Activated CD8-positive, alpha-beta memory T cell treated with anti-CD3 and anti-CD28 coated beads for 1 hour (primary cell): Measurements from ENCODE around the gene TMEM179B.
"Not testable (repeated sequence)": the region's sequence is repeated elsewhere in the genome, so short reads cannot be mapped to it uniquely, and the experiment has no call there.

Experiments
- DNase-seq, 2 donors: peaks; one replicate each; pipeline ENCODE4 v3.0.0-alpha.2; 2020; ENCODE audit warnings: low read depth in 1 of 2; ENCODE audit errors: extremely low read depth in 1 of 2

TMEM179B gene

DNA sequence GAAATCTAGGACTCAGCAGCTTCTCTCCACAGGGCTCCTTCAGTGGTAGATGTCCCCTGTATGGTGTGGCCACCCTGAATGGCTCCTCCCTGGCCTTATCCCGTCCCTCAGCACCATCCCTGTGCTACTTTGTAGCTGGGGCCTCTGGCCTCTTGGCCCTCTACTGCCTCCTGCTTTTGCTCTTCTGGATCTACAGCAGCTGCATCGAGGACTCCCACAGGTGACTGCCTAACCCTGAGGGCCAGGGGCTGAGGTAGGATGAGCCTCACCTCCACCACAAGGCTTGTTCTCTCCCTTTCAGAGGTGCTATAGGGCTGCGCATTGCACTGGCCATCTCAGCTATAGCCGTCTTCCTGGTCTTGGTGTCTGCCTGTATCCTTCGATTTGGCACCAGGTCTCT lies 1.8 kb downstream of the TMEM179B start:
- DNase-seq = no peak

DNA sequence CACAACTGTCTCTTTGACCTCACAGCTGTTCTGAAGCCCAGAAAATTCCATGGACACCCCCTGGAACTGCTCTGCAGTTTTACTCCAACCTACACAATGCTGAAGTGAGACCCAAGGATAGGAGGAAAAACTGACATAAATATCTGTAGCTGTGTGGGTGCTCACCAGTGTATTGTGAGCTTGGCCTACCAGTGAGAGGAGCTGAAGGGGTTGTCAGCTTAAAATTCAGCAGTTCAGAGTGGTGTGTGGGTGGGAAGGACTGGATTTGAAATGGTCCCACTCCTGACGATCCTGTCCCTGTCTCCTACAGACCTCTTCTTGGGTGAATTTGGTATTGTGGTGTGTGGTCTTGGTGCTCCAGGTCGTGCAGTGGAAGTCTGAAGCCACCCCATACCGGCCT lies 2.4 kb downstream of the TMEM179B start:
- DNase-seq = no peak

DNA sequence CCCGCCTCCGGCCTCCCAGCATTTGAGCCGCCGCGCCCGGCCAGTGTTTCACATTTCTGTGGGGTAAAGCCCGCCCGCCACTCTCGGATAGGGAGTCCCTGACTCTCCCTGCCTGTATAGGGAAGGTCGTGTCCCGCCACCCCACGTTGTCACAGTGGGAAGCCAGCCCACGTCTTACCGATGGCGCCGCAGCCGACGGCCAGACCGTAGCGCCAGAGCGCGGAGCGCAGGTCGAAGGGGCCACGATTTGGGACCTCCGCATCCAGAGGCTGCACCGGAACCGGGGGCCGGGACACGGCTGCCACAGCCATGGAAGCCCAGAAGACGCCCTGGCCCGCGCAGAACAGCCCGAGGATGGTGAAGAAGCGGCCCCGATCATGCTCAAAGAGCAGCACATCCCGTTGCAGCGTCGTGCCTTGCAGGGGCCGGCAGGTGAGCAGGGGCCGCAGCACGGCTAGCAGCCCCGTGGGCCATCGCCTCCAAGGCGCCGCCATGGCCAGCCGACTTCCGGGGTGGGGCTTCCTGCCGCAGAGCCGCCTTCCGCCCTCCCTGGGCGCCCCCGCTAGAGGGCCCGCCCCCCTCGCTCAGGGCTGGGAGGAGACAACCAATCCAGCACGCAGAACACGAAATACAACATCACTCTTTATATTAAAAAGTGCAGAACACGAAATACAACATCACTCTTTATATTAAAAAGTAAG lies 4.4 kb downstream of the TMEM179B start, which contains the start of gene TMEM223:
TMEM223 (minus strand) TSS at position 506 of the 701 bp plus-strand sequence; CDS start at position 494, 12 bp downstream.
- DNase-seq = peak; percentile 52 to 88

DNA sequence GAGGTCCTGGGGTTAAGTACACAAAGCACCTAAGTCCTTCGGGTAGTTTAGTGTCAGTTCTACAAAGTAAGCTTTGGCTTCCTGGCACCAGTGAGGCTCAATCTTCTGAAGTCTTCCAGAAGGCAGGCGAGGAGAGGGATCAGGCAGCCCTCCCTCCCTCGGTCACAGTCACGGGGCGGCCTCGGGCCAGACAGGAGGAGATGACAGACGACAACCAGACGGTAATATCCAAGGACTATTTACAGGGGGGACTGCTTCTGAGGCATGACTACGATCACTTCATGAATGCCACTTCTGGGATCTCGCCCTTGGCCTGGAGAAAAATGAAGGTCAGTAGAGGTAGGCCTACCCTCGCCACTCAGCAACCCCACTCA lies 5.0 kb downstream of the TMEM179B start:
- DNase-seq = no peak

DNA sequence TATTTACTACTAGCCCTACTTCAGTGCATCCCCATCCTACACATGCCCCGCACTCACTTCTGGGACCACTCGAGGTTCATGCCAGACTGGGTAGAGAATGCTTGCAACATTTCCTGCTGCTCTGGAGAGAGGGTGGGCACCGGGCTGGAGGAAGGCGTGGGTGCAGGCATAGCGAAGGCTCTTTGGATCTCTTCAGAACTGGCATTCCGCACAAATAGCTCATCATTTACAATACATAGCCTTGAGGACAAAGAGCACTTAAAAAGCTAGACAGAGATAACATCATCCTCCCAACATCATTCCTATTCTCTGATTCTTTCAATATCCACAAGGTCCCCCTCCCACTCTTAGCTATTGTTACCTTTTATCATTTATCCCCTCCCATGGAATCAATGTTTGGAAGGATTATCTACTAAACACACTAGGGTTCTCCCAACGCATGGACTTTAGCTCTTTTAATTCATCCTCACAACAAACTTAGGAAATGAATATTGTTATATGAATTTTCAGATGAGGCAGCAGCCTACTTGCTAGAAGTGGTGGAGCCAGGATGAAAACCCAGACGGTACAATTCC lies 7.1 kb downstream of the TMEM179B start:
- DNase-seq = no peak

DNA sequence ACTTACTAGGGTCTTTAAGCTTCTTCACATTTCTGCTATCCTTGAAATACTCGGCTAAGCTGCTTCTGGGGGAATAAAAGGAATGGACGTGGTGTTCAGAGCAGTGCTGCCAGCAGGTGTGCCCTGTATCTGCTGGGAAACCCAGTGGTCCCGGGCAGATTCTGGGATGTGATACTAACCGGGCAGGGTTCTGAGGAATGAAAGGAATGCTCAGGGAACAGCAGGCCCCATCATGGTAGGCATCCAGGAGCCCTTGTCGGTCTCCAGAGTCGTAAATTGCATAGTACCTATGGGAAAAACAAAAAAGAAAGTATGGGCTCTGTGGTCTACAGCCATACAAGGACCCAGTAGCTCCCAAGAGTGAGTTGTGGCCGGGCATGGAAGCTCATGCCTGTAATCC lies 9.1 kb downstream of the TMEM179B start:
- DNase-seq = no peak

DNA sequence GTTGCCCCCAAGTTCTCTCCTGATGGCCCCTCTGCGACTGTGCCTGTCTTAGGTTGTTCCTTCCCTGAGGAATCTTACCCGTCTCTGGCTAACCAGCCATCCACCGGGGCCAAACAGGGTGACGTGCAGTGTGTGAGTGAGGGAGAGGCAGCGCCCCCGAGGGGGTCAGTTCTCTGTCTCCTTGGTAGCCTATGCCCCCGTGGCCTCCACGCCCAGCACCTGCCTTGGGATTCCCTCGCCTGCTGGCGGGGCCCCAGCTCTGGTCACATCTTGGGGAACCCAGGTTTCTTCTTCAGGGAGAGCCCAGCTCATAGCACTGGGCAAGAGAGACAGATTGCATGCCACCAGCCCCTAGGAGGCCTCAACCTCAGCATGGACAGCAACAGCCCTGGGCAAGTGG lies 12.3 kb downstream of the TMEM179B start:
- no peak for DNase-seq

DNA sequence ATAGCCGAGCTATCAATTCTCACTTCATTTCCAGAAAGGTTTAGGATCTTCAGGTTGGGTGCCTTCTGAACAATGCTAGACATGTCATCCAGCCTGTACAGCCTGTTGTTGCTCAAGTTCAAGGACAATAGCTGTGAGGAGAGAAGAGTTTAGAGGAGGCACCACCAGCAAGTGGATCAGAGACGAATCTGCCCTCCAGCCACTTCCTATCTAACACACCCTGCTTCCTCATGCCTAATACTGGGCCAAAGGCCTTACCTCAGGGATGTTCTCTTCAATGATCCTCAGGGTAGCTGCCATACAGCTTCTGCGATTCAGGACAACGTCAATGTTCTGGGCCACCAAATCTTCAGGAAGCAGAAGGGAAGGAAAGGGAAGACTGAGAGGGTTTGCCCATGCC lies 13.9 kb downstream of the TMEM179B start:
- no peak for DNase-seq

DNA sequence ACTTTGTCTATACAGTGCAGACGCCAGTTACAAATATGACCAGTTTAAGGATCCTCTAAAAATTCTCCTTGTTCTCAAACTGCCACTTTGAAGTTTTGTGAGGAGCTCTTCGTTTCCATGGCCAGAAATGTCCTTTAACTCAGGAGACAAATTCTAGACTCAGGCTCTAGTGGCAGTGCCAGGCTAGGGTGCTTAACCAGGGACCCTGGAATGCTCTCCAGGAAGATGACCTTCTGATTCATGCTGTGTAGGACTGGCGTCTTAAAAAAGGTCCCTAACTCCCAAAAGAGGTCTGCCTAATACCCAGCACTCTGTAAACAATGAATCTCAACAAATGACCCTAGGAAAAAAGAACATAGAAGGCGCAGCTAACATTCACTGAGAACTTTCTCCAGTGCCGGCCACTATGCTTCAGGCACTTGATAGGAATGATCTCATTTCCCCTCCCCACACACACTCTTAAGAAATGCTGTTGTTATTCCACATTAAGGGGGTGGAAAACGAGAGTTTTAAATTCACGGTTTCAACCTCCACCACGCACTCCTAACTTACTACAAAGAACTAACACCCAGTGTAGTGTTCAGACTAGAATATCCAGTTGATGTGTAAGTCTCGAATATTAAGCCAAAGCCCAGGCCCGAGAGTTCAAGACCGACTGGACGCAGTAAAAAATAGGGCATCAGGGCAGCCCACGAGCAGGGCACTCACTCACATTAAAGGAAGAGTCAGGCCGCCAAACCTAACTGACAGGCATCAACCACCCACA lies 17.3 kb downstream of the TMEM179B start:
- DNase-seq = no peak

DNA sequence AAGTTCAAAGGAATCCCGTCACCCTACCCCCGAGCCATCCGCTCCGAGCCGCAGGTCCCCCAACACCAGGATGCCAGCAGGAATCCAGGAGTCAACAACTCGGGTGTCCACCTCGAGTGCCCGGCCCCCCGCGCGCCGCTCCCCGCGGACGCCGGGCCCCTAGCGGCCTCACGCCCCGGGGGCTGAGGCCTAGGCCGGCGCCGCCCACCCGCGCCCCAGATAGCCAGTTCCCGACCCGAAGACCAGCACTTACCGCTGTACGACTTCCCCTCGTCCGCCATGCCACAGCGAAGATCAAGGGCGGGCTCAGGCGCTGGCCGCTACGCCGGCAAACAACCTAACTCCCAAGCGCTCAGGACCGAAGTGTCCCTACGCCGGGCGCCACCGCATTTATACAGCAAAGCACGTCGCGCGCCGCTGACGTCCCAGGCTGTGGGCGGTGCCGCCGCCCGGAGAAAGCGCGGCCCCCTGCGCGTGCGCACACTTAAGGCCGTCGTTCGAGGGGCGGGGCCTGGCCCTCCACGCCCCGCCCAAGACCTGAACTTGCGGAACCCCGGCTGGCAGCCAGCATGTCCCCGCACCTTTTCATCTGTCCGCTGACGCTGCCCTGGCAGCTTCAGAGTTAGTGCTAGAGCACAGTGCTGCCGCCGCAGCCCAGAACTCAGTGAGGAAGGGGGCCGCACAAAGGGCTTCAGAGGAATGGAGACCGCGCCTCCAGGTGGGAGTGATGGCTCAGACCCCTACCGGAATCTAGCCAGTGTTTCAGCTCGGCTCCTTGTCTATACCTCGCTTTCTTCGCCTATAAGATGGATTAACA lies 18.1 kb downstream of the TMEM179B start, which contains the start of gene NXF1:
NXF1 (minus strand) TSS at position 365 of the 817 bp plus-strand sequence; CDS start at position 281, 84 bp downstream.
- DNase-seq = peak; percentile 87 to 97

DNA sequence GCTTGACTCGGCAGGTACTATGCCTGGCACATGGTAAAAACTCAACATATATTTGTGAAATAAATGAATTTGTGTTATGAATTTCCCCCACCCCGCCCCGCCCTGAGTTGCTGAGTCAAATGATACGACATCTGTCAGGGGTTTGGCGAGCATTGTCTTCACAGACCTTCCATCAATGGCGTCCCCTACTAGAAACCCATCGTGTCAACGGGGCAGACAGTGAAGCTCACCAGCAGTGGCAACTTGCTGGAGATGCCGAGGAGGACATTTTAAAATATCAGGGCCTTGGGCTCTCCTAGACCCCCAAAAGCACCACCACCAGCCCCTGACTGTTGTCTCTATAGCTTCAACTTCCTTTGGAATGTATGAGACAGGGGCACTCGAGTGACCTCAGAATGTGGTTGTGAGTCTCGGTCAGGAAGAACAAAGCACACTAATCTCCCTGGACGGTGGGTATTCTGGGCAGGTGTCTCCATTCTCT lies 18.8 kb downstream of the TMEM179B start:
- DNase-seq = no peak

DNA sequence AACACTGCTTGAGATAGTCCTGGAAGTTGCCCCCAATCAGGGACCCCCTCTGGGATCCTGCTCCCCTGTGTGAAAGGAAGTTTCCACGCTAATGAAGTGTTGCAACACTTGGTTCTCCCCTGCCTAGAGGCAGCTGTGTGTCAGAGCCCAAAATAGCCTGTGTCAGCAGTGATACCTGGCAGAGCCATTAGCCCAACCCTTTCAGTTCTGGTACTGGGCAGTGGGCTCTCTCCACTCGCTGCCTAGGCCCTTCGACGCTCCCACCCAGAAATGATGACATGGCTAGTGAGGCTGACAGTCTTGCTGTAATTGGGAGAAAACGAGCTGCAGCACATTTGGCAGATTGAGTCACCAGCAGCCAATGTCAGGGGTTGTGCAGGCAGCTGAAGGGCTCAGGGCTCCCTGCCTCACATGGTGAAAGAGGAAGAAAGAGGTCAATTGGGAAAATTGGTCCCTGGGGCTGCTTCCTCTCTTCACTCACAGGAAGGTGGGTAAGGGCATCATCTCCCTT lies 19.5 kb downstream of the TMEM179B start:
- DNase-seq = no peak

DNA sequence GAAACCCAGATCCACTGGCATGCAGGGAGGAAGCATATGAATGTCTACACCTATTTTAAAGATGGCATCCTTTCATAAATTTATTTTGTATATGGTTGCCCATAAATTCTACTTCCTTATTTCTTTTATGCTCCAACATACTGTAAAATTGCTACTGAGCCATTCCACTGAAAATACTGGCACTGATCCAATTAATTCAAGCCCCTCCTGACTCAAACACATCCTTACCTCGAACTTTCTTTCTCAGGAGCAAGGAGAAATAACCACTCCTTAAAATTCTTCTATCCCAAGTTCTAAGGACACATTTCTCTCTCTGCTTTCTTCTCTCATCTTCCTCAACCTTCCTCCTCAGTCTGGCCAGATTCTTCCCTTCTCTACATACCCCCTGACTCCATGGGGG lies 23.5 kb downstream of the TMEM179B start:
- DNase-seq = no peak

DNA sequence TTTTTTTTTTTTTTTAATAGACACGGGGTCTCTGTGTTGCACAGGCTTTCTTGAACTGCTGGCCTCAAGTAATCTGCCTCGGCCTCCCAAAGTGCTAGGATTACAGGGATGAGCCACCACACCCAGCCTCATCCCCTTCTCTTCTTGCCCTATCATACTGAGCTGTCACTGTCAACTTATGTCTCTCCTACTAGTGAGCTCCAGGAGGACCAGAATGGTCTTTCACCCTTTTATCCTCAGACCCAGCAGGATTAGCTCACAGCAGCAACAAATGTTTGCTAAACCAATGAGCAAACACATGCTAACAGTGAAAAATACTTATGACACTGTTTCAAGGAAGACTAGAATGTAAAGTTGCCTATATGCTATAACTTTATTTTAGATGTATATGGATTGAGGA lies 24.5 kb downstream of the TMEM179B start:
- DNase-seq = no peak

DNA sequence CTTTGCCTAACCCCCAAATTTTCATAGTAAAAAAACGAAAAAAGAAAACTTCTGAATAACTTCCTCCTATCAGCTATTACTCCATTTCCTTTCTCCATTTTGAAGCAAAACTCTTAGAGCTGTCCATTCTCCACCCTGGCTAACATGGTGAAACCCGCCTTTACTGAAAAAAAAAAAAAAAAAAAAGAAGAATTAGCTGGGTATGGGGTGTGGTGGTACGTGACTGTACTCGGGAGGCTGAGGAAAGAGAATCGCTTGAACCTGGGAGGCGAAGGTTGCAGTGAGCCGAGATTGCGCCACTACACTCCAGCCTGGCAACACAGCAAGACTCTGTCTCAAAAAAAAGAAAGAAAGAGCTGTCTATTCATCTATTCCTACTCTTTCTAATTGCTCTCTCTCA lies 29.4 kb downstream of the TMEM179B start:
- no peak for DNase-seq

DNA sequence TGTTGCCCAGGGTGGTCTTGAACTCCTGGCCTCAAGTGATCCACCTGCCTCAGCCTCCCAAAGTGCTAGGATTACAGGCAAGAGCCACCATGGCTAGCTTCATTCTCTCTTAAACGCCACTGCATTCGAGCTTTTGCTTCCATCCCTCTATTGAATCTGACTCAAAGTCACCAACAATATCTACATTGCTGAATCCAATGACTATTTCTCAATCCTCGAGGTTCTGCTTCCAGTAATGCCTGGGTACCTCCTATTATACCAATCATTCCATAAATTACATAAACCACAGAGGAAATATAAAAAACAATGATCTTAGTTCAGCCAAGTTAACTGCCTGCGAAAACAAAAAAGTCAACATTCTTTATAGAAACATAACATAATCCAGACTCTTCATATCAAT lies 29.9 kb downstream of the TMEM179B start:
- no peak for DNase-seq

DNA sequence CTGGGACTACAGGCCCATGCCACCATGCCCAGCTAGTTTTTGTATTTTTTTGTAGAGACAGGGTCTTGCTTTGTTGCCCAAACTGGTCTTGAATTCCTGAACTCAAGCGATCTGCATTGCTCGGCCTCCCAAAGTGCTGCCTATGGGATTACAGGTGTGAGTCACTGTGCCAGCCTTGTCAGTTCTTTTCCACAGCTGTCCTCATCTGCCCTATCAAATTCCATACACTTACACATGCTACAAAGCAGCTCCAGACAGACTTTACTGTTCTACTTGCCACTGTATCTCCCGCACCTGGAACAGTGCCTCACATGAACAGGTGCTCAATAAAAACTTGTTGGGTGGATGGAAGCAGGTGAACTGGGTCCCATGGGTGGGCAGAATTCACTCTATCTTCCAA lies 36.5 kb downstream of the TMEM179B start:
- no peak for DNase-seq

DNA sequence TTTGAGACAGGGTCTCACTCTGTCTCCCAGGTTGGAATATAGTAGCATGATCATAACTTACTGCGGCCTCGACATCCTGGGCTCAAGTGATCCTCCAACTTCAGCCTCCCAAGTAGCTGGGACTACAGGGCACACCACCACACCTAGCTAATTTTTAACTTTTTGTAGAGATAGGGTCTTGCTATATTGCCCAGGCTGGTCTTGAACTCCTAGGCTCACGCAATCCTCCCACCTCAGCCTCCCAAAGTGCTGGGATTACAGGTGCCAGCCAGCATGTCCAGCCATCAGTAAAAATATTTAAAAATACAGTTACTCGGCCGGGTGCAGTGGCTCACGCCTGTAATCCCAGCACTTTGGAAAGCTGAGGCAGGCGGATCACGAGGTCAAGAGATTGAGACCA lies 40.9 kb downstream of the TMEM179B start:
- not testable (repeated sequence) for DNase-seq

DNA sequence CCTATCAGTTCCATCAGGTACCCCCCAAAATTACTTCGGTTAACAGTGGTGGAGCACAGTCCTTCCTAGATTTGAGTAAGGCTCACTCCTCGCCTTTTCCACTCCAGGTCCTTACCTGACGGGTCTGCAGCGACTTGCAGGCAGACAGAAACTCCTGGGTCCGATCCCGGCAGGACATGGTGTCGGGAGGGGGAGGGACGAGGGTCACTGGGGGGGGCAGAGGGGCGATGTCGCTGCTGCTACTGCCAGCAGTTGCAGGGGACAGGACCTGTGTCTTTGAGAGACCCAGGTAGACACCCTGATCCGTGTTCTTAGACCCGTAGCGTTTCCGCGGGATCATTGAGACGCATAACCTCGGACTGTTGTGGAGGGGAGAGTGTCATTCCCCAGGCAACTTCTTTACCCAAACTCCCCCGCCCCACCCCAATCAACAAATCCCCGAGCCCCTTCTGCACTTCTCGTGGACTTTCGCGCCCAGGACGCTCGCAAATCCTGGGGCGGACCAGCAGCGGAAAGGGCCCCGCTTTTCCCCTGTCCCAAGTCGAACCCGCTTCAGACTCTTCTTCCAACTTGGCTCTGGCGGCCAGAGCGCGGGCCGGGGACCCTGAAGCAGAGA lies 43.8 kb downstream of the TMEM179B start:
- no peak for DNase-seq
